Measurements from ENCODE around the gene AKT1.

The AKT1 gene

DNA sequence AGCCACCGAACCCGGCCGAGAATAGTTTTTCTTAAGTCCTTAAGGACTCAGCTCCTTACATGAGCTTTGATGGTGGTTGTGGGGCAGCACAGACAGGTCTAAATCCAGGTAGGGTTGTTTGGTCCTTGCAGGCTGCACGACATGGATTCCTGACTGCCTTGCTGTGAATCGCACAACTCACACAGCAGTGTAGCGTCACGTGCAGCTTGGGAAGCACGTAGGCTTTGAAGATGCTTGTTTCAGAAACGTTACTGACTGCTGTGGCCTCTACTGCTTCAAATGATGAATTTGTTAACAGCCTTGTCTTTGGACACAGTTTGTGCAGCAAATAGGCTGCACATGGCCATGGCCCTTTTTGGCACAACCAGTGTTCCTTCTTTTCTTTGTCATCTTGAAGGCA is 35.2 kb upstream of the AKT1 start:
- no peak overlapping the region for H3K4me3 ChIP-seq (ENCODE audit: low read length)
- no peak for DNase-seq (ENCODE audit: low read depth)
- TF ChIP-seq, protein P1, sequence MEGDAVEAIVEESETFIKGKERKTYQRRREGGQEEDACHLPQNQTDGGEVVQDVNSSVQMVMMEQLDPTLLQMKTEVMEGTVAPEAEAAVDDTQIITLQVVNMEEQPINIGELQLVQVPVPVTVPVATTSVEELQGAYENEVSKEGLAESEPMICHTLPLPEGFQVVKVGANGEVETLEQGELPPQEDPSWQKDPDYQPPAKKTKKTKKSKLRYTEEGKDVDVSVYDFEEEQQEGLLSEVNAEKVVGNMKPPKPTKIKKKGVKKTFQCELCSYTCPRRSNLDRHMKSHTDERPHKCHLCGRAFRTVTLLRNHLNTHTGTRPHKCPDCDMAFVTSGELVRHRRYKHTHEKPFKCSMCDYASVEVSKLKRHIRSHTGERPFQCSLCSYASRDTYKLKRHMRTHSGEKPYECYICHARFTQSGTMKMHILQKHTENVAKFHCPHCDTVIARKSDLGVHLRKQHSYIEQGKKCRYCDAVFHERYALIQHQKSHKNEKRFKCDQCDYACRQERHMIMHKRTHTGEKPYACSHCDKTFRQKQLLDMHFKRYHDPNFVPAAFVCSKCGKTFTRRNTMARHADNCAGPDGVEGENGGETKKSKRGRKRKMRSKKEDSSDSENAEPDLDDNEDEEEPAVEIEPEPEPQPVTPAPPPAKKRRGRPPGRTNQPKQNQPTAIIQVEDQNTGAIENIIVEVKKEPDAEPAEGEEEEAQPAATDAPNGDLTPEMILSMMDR (conservative IDR thresholded peaks at IDR 0.05; ENCODE audit: low read depth, low read length) = no peak

DNA sequence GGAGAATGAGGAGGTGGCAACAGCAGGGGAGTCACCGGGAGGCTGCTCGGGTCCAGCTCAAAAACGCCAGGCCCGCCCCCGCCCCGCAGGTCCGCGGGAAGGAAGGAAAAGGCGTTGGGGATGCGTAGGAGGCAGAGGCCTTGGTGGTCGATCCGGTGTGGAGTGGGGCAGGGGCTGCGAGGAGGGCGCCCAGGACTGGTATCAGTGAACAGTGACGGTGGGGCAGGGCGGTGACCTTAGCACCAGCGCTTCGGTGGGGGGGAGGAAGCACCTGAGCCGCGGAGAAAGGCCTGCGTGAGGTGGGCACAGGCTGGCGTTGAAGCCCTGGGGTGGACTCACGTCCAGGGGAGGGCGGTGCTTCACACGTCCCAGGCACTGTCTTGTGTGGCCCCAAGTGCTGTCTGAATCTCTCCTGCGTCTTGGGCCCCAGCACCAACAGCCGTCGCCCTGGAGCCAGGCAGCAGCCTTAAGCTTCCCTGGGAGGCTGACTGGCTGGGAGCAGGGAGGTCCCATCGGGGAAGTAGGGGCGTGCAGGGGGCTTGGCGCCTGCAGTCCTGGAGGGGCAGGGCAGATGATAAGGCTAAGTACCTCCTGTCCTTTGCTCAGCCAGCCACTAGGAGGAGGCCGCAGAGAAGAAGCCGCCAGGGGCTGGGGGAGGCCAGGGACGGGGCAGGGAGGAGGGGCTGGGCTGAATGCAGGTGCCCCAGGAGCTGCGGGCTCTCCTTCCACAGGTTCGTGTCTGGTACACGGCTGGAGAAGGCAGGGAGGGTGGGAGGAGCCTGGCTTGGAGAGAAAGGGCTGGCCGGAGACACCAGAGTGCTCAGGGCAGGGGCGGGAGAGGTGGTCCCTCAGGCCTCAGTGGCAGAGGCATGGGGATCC is 31.9 kb upstream of the AKT1 start:
- peak overlapping the region; percentile 41 for H3K4me3 ChIP-seq (ENCODE audit: low read length)
- no peak for DNase-seq (ENCODE audit: low read depth)
- TF ChIP-seq, protein P1 (conservative IDR thresholded peaks at IDR 0.05; ENCODE audit: low read depth, low read length) = peak; percentile 62

DNA sequence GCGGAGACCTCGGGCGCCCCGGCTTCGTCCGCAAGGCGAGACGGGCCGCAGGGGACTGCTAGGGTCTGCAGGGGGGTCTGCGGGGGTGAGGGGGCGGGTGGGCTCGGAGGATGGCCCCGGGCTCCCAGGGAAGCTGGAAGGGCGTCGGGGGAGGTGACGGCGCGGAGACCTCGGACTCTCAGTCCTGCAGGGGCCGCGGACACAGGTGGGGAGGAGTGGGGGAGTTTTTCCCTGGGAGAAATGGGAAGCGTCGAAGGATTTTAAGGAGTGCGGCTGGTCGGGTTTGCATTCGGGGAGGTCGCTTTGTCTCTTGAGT is 31.3 kb upstream of the AKT1 start:
- DNase-seq (ENCODE audit: low read depth) = no peak
- peak overlapping the region; percentile 41 for H3K4me3 ChIP-seq (ENCODE audit: low read length)
- TF ChIP-seq, protein P1 (conservative IDR thresholded peaks at IDR 0.05; ENCODE audit: low read depth, low read length) = no peak

DNA sequence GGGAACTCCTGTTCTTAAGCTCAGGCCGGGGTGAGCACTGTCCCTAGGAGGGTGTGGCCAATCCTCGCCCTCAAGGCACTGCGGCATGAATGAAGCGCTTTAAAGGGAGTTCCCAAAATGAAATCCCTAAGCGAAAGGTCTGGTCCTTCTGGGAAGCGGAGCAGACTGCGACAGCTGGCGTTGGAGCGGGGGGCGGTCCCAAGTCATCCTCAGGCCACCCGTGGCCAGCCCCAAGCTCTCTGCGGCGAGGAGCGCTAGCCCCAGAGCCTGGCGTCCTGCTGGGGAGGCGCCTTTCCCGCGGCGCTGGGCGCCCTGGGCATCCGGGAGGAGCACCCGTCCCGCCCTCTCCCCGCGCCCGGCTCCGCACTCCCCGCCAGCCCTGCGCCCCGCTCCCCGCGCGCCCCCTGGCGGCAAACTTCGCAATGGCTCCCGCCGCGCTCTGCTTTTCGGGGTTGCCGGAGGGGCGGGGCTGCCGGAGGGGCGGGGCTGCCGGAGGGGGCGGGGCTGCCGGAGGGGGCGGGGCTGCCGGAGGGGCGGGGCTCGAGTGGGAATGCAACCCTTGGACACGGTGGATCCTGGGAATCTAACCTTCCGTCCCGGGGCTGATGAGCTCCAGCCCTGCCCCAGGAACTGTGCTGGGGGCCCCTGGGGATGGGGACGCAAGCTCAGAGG is 30.8 kb upstream of the AKT1 start:
- TF ChIP-seq, protein P1 (conservative IDR thresholded peaks at IDR 0.05; ENCODE audit: low read depth, low read length) = peak; percentile 56
- H3K4me3 ChIP-seq (ENCODE audit: low read length) = peak overlapping the region; percentile 62
- no peak for DNase-seq (ENCODE audit: low read depth)

DNA sequence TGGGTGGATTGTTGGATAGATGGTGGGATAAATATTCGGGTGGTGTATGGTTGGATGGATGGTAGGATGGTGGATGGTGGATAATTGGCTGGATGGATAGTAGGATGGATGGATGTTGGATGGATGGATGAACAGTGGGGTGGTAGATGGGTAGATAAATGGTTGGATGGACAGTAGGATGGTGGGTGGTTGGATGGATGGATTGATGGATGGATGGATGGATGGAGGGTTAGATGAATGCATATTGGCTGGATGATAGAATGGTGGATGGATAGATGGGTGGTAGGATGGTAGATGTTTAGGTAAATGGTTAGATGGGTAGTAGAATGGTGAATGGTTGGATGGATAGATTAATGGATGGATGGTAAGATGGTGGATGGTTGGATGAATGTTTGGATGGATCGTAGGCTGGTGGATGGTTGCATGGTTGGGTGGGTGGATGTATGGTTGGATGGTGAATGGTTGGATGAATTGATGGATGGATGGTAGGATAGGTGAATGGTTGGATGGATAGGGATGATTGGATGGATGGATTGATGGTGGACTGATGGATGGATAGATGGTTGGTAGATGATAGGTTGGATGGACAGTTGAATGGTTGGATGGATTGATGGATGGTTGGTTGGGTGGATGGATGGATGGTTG is 28.9 kb upstream of the AKT1 start:
- no peak overlapping the region for H3K4me3 ChIP-seq (ENCODE audit: low read length)
- TF ChIP-seq, protein P1 (conservative IDR thresholded peaks at IDR 0.05; ENCODE audit: low read depth, low read length) = no peak
- no peak for DNase-seq (ENCODE audit: low read depth)

DNA sequence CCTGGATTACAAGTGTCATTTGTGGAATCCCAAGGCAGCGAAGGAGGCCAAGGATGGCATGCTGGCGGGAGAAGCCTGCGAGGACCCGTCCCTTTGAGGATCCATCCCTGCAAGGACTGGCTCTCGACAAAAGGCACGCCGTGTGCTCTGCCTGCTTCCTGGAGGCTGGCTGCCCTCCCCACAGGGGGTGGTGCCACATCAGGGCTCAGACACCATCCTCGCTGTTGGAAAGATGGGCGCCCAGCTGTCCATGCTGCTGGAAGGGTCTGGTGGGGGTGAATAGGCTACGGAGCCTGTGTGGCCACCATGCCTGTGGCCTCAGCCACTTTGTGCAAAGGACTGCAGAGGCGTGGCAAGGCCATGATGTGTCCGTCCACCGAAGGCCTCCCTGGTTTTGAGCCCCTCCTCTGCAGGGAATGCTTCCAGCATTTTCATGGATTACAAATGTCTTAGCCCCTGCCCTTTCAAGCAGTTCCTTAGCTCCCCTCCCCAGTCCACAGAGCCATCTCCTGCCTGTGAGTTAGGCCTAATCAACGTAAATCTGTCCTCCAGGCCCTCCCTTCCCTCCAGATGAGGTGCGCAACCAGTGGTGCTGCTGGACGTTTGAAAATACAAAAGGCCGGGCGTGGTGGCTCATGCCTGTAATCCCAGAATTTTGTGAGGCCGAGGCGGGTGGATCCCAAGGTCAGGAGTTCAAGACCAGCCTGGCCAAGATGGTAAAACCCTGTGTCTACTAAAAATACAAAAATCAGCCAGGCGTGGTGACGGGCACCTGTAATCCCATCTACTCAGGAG is 27.5 kb upstream of the AKT1 start:
- no peak for DNase-seq (ENCODE audit: low read depth)
- no peak overlapping the region for H3K4me3 ChIP-seq (ENCODE audit: low read length)
- TF ChIP-seq, protein P1 (conservative IDR thresholded peaks at IDR 0.05; ENCODE audit: low read depth, low read length) = no peak
